ENCODE data around the gene TLCD1. TPM values are rescaled to one million over a fixed set of nuclear protein-coding genes. Genes with fewer than 3 reads are reported as not detected.
A peak's percentile ranks its signal among the peaks of the same experiment; 100 is the strongest.

Gene TLCD1
- total RNA-seq, 1 donor: 8.2 TPM

- H3K4me3 ChIP-seq (ENCODE audit: low read depth, low read length): peak overlapping the region; percentile 97
- peak; percentile 48 for DNase-seq (ENCODE audit: low read depth)
- TF ChIP-seq CTCF (IDR thresholded peaks at IDR 0.05; ENCODE audit: insufficient read depth, low read depth, low read length): no peak
Observed at GRCh38 chr17:28716740-28717577, 9.1 kb downstream of the TLCD1 start.

- TF ChIP-seq CTCF (IDR thresholded peaks at IDR 0.05; ENCODE audit: insufficient read depth, low read depth, low read length): no peak
- no peak overlapping the region for H3K4me3 ChIP-seq (ENCODE audit: low read depth, low read length)
- no peak for DNase-seq (ENCODE audit: low read depth)
Observed at GRCh38 chr17:28715217-28715616, 10.8 kb downstream of the TLCD1 start.

GRCh38 chr17:28714281-28714680 is 11.8 kb downstream of the TLCD1 start:
- TF ChIP-seq CTCF (IDR thresholded peaks at IDR 0.05; ENCODE audit: insufficient read depth, low read depth, low read length): no peak
- DNase-seq (ENCODE audit: low read depth): no peak
- H3K4me3 ChIP-seq (ENCODE audit: low read depth, low read length): no peak overlapping the region

- no peak for TF ChIP-seq CTCF (IDR thresholded peaks at IDR 0.05; ENCODE audit: insufficient read depth, low read depth, low read length)
- H3K4me3 ChIP-seq (ENCODE audit: low read depth, low read length): no peak overlapping the region
- no peak for DNase-seq (ENCODE audit: low read depth)
Observed at GRCh38 chr17:28712705-28713415, 13.2 kb downstream of the TLCD1 start.

- TF ChIP-seq CTCF (IDR thresholded peaks at IDR 0.05; ENCODE audit: insufficient read depth, low read depth, low read length): no peak
- peak overlapping the region; percentile 51 for H3K4me3 ChIP-seq (ENCODE audit: low read depth, low read length)
- DNase-seq (ENCODE audit: low read depth): no peak
Observed at GRCh38 chr17:28712032-28712704, 13.9 kb downstream of the TLCD1 start.

- peak within 1 kb of the TSS; percentile 51 for H3K4me3 ChIP-seq (ENCODE audit: low read depth, low read length)
- no peak for TF ChIP-seq CTCF (IDR thresholded peaks at IDR 0.05; ENCODE audit: insufficient read depth, low read depth, low read length)
- no peak for DNase-seq (ENCODE audit: low read depth)
Observed at GRCh38 chr17:28711723-28712031, 14.4 kb downstream of the TLCD1 start, which contains the start of gene PROCA1. PROCA1 (minus strand) TSS chr17:28711888; CDS start chr17:28711660, 228 bp downstream.

All from fibroblast of villous mesenchyme (primary cell).